ENCODE measurements around the gene GREB1. TPM values are rescaled to one million over a fixed set of nuclear protein-coding genes. Genes with fewer than 3 reads are reported as not detected.

The GREB1 gene
- total RNA-seq, 1 donor from 2014 or later, result 26.6 TPM

GRCh38 chr2:11514081-11514730 lies 19.6 kb upstream of the GREB1 start:
- no peak for TF ChIP-seq CTCF (IDR thresholded peaks at IDR 0.05; ENCODE audit: unreplicated experiment)
- H3K4me3 Mint-ChIP-seq, result no peak overlapping the region
- no peaks in the 10 kb centered on the region for H3K4me1 Mint-ChIP-seq

GRCh38 chr2:11514904-11515303 lies 18.9 kb upstream of the GREB1 start:
- H3K4me3 Mint-ChIP-seq, result no peak overlapping the region
- H3K9me3 Mint-ChIP-seq, result no peaks in the 10 kb centered on the region
- H3K36me3 Mint-ChIP-seq, result no peaks in the 10 kb centered on the region
- H3K27me3 Mint-ChIP-seq (ENCODE audit: low read depth), result no peaks in the 10 kb centered on the region
- no peak for DNase-seq (ENCODE audit: low spot score in 2 of 2, unreplicated experiment in 2 of 2)
- TF ChIP-seq CTCF (IDR thresholded peaks at IDR 0.05; ENCODE audit: unreplicated experiment), result no peak
- H3K27ac Mint-ChIP-seq, result no peak overlapping the region
- no peaks in the 10 kb centered on the region for H3K4me1 Mint-ChIP-seq

More at GRCh38 chr2:11514081-11514730, 19.6 kb upstream of the GREB1 start:
- Mint-ChIP-seq H3K9me3 (no peaks in the 10 kb centered on the region), H3K36me3 (no peaks in the 10 kb centered on the region), H3K27me3 (ENCODE audit: low read depth) (no peaks in the 10 kb centered on the region), H3K27ac (no peak overlapping the region)
- DNase-seq (ENCODE audit: low spot score in 2 of 2, unreplicated experiment in 2 of 2), result no peak

GRCh38 chr2:11515490-11515981 lies 18.3 kb upstream of the GREB1 start:
- no peak for TF ChIP-seq CTCF (IDR thresholded peaks at IDR 0.05; ENCODE audit: unreplicated experiment)
- H3K36me3 Mint-ChIP-seq, result no peaks in the 10 kb centered on the region
- H3K4me3 Mint-ChIP-seq, result no peak overlapping the region
- peaks cover 2% of the 10 kb centered on the region for H3K9me3 Mint-ChIP-seq
- H3K27ac Mint-ChIP-seq, result no peak overlapping the region
- H3K4me1 Mint-ChIP-seq, result no peaks in the 10 kb centered on the region
- DNase-seq (ENCODE audit: low spot score in 2 of 2, unreplicated experiment in 2 of 2), result no peak
- no peaks in the 10 kb centered on the region for H3K27me3 Mint-ChIP-seq (ENCODE audit: low read depth)

GRCh38 chr2:11516984-11517648 lies 16.7 kb upstream of the GREB1 start:
- DNase-seq (ENCODE audit: low spot score in 2 of 2, unreplicated experiment in 2 of 2), result no peak
- Mint-ChIP-seq H3K27ac (no peak overlapping the region), H3K4me3 (no peak overlapping the region), H3K4me1 (no peaks in the 10 kb centered on the region), H3K36me3 (no peaks in the 10 kb centered on the region), H3K9me3 (peaks cover 3% of the 10 kb centered on the region), H3K27me3 (ENCODE audit: low read depth) (no peaks in the 10 kb centered on the region)
- TF ChIP-seq CTCF (IDR thresholded peaks at IDR 0.05; ENCODE audit: unreplicated experiment), result no peak

- no peaks in the 10 kb centered on the region for H3K4me1 Mint-ChIP-seq
- TF ChIP-seq CTCF (IDR thresholded peaks at IDR 0.05; ENCODE audit: unreplicated experiment), result no peak
- DNase-seq (ENCODE audit: low spot score in 2 of 2, unreplicated experiment in 2 of 2), result no peak
- H3K9me3 Mint-ChIP-seq, result peaks cover 3% of the 10 kb centered on the region
- no peaks in the 10 kb centered on the region for H3K36me3 Mint-ChIP-seq
- H3K27ac Mint-ChIP-seq, result no peak overlapping the region
- H3K27me3 Mint-ChIP-seq (ENCODE audit: low read depth), result no peaks in the 10 kb centered on the region
- H3K4me3 Mint-ChIP-seq, result no peak overlapping the region
These were observed 15.9 kb upstream of the GREB1 start for GRCh38 chr2:11517906-11518305.

Measured in mesothelial cell of epicardium (in vitro differentiated cells).